WTC11 (cell line): ENCODE results near the gene UNC79. TPM values are rescaled to one million over a fixed set of nuclear protein-coding genes. Genes with fewer than 3 reads are reported as not detected.

Experiments used
- ATAC-seq: fragments of 200-7000 bp; cut with Tn5 transposase; 2 replicates; pipeline ENCODE4 v1.10.0; 2021; ENCODE audit warnings: mild to moderate bottlenecking, moderate library complexity
- CTCF ChIA-PET: fragments of 300-600 bp; sonication (Branson Sonifier 250); formaldehyde crosslinking; loops from one replicate; lab custom pipeline; 2021; ENCODE audit warnings: antibody characterized with exemption; lab: Charles Lee
- POLR2A ChIA-PET: fragments of 350-600 bp; sonication (Branson Sonifier 250); formaldehyde crosslinking; loops from one replicate; lab custom pipeline; 2021; ENCODE audit warnings: antibody characterized with exemption; lab: Charles Lee
- DNase-seq: peaks from one replicate; pipeline ENCODE4 v3.0.0; 2021; ENCODE audit warnings: low spot score
- H3K27ac Mint-ChIP-seq: 2 replicates; pipeline ENCODE4 v1.8.0; 2021; ENCODE audit warnings: mixed read lengths
- H3K27me3 Mint-ChIP-seq: 2 replicates; pipeline ENCODE4 v1.8.0; 2021; ENCODE audit warnings: low read depth, mild to moderate bottlenecking, moderate library complexity, mixed read lengths
- H3K36me3 Mint-ChIP-seq: 2 replicates; pipeline ENCODE4 v1.8.0; 2021; ENCODE audit warnings: mixed read lengths
- H3K4me1 Mint-ChIP-seq: 2 replicates; pipeline ENCODE4 v1.8.0; 2022; ENCODE audit warnings: mixed read lengths
- H3K4me3 Mint-ChIP-seq: 2 replicates; pipeline ENCODE4 v1.8.0; 2021; ENCODE audit warnings: mild to moderate bottlenecking, moderate library complexity, mixed read lengths
- H3K9me3 Mint-ChIP-seq: 2 replicates; pipeline ENCODE4 v1.8.0; 2021; ENCODE audit warnings: mixed read lengths
- ATF2 ChIP-seq: sonication (generic); formaldehyde crosslinking; IDR thresholded peaks from 2 replicates; pipeline ENCODE4 v1.8.1; 2022; ENCODE audit warnings: low read depth, missing genetic modification reagents, borderline replicate concordance
- CBFB ChIP-seq: sonication (generic); formaldehyde crosslinking; IDR thresholded peaks from 2 replicates; pipeline ENCODE4 v1.8.1; 2022; ENCODE audit warnings: mild to moderate bottlenecking, low read depth, missing genetic modification reagents
- CREB1 ChIP-seq: sonication (generic); formaldehyde crosslinking; IDR thresholded peaks from 2 replicates; pipeline ENCODE4 v1.8.0; 2023; ENCODE audit warnings: mild to moderate bottlenecking, missing genetic modification reagents
- ELF4 ChIP-seq: sonication (generic); formaldehyde crosslinking; IDR thresholded peaks from 2 replicates; pipeline ENCODE4 v1.8.1; 2022; ENCODE audit warnings: low read depth, mild to moderate bottlenecking, moderate library complexity, missing genetic modification reagents
- EMX1 ChIP-seq: fragments of 250-450 bp; sonication (Bioruptor Pico); IDR thresholded peaks from 2 replicates; pipeline ENCODE4 v1.8.0; 2021; ENCODE audit warnings: mild to moderate bottlenecking
- ETV6 ChIP-seq: sonication (generic); formaldehyde crosslinking; IDR thresholded peaks from 2 replicates; pipeline ENCODE4 v1.8.1; 2022; ENCODE audit warnings: mild to moderate bottlenecking, missing genetic modification reagents
- FOXK1 ChIP-seq: sonication (generic); formaldehyde crosslinking; IDR thresholded peaks from 2 replicates; pipeline ENCODE4 v1.8.0; 2022; ENCODE audit warnings: mild to moderate bottlenecking, moderate library complexity, missing genetic modification reagents
- GRHL2 ChIP-seq: fragments of 250-450 bp; sonication (Bioruptor Pico); IDR thresholded peaks from 2 replicates; pipeline ENCODE4 v1.8.0; 2022; ENCODE audit warnings: mild to moderate bottlenecking, moderate library complexity; ENCODE audit not compliant: insufficient replicate concordance, severe bottlenecking
- HMGA2 ChIP-seq: fragments of 250-450 bp; sonication (Bioruptor Pico); IDR thresholded peaks from 2 replicates; pipeline ENCODE4 v1.4.0; 2021; ENCODE audit warnings: mild to moderate bottlenecking, moderate library complexity
- MLX ChIP-seq: sonication (generic); formaldehyde crosslinking; IDR thresholded peaks from 2 replicates; pipeline ENCODE4 v1.8.1; 2023; ENCODE audit warnings: mild to moderate bottlenecking, missing genetic modification reagents, moderate library complexity
- NFE2L1 ChIP-seq: sonication (generic); formaldehyde crosslinking; IDR thresholded peaks from 2 replicates; pipeline ENCODE4 v1.8.1; 2023; ENCODE audit warnings: missing genetic modification reagents
- NR1H2 ChIP-seq: sonication (generic); formaldehyde crosslinking; IDR thresholded peaks from 2 replicates; pipeline ENCODE4 v1.9.0; 2021; ENCODE audit warnings: mild to moderate bottlenecking, moderate library complexity, missing genetic modification reagents
- NR2C2 ChIP-seq: sonication (generic); formaldehyde crosslinking; IDR thresholded peaks from 2 replicates; pipeline ENCODE4 v1.8.0; 2022; ENCODE audit warnings: mild to moderate bottlenecking, missing genetic modification reagents
- SMAD3 ChIP-seq: sonication (generic); formaldehyde crosslinking; IDR thresholded peaks from 2 replicates; pipeline ENCODE4 v1.8.0; 2022; ENCODE audit warnings: missing genetic modification reagents, mild to moderate bottlenecking, borderline replicate concordance
- ZNF138 ChIP-seq: sonication (generic); formaldehyde crosslinking; conservative IDR thresholded peaks from 2 replicates; pipeline ENCODE4 v1.8.1; 2022; ENCODE audit warnings: mild to moderate bottlenecking, moderate library complexity, missing genetic modification reagents
- ZNF219 ChIP-seq: sonication (generic); formaldehyde crosslinking; IDR thresholded peaks from 2 replicates; pipeline ENCODE4 v1.8.0; 2023; ENCODE audit warnings: missing genetic modification reagents, mild to moderate bottlenecking, borderline replicate concordance
- ZNF416 ChIP-seq: fragments of 250-450 bp; sonication (Bioruptor Pico); IDR thresholded peaks from 2 replicates; pipeline ENCODE4 v1.9.0; 2021; ENCODE audit warnings: mild to moderate bottlenecking, inconsistent platforms
- total RNA-seq: library from RNA; stranded (reverse); gene quantifications from 3 replicates; pipeline ENCODE4 v1.2.3, GENCODE V29; 2021
- TF ChIP-seq, protein P1 (sequence below): fragments of 250-450 bp; sonication (Bioruptor Pico); IDR thresholded peaks from 2 replicates; pipeline ENCODE4 v1.9.0; 2021; ENCODE audit warnings: mild to moderate bottlenecking
- TF ChIP-seq, protein P2 (sequence below): sonication (generic); formaldehyde crosslinking; conservative IDR thresholded peaks from 2 replicates; pipeline ENCODE4 v1.8.1; 2023; ENCODE audit warnings: mild to moderate bottlenecking, low read depth, missing genetic modification reagents, moderate library complexity
- TF ChIP-seq, protein P3 (sequence below): fragments of 250-450 bp; sonication (Bioruptor Pico); IDR thresholded peaks from 2 replicates; pipeline ENCODE4 v1.8.0; 2021; ENCODE audit warnings: mild to moderate bottlenecking
- TF ChIP-seq, protein P4 (sequence below): sonication (generic); formaldehyde crosslinking; IDR thresholded peaks from 2 replicates; pipeline ENCODE4 v1.8.0; 2022; ENCODE audit warnings: mild to moderate bottlenecking, missing genetic modification reagents
- TF ChIP-seq, protein P5 (sequence below): fragments of 200-600 bp; IDR thresholded peaks from 2 replicates; pipeline ENCODE4 v1.8.0; 2022; ENCODE audit warnings: antibody characterized with exemption

The UNC79 gene
- total RNA-seq, 1 experiment from 2014 or later = 2.1 TPM

- H3K9me3 Mint-ChIP-seq = peaks cover 5% of the 10 kb centered on the region; the same call in 1 of the 2 replicates
- CTCF ChIA-PET = interaction anchor here (0.8 to 1.8 kb wide), 2 partner anchors 8 to 18 kb away, joined by 3 to 5 read pairs; no protein-coding TSS in a partner anchor
- H3K4me3 Mint-ChIP-seq = no peak overlapping the region
- ATAC-seq = no peak
- no peak for DNase-seq
- POLR2A ChIA-PET = no interaction called here
- TF ChIP-seq ELF4 (no peak), CBFB (CRISPR knock-in tag) (no peak), CREB1 (no peak), NR1H2 (CRISPR knock-in tag) (no peak), MLX (CRISPR knock-in tag) (no peak), EMX1 (CRISPR knock-in tag) (no peak), FOXK1 (CRISPR knock-in tag) (no peak), GRHL2 (CRISPR knock-in tag) (no peak), HMGA2 (CRISPR knock-in tag) (no peak), ZNF219 (CRISPR knock-in tag) (no peak), ZNF138 (CRISPR knock-in tag) (no peak), SMAD3 (CRISPR knock-in tag) (no peak), NFE2L1 (CRISPR knock-in tag) (no peak), ZNF416 (CRISPR knock-in tag) (no peak)
- TF ChIP-seq, protein P1, sequence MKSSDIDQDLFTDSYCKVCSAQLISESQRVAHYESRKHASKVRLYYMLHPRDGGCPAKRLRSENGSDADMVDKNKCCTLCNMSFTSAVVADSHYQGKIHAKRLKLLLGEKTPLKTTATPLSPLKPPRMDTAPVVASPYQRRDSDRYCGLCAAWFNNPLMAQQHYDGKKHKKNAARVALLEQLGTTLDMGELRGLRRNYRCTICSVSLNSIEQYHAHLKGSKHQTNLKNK (CRISPR knock-in tag) = no peak
- TF ChIP-seq, protein P2, sequence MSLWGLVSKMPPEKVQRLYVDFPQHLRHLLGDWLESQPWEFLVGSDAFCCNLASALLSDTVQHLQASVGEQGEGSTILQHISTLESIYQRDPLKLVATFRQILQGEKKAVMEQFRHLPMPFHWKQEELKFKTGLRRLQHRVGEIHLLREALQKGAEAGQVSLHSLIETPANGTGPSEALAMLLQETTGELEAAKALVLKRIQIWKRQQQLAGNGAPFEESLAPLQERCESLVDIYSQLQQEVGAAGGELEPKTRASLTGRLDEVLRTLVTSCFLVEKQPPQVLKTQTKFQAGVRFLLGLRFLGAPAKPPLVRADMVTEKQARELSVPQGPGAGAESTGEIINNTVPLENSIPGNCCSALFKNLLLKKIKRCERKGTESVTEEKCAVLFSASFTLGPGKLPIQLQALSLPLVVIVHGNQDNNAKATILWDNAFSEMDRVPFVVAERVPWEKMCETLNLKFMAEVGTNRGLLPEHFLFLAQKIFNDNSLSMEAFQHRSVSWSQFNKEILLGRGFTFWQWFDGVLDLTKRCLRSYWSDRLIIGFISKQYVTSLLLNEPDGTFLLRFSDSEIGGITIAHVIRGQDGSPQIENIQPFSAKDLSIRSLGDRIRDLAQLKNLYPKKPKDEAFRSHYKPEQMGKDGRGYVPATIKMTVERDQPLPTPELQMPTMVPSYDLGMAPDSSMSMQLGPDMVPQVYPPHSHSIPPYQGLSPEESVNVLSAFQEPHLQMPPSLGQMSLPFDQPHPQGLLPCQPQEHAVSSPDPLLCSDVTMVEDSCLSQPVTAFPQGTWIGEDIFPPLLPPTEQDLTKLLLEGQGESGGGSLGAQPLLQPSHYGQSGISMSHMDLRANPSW (CRISPR knock-in tag) = no peak
- TF ChIP-seq, protein P3, sequence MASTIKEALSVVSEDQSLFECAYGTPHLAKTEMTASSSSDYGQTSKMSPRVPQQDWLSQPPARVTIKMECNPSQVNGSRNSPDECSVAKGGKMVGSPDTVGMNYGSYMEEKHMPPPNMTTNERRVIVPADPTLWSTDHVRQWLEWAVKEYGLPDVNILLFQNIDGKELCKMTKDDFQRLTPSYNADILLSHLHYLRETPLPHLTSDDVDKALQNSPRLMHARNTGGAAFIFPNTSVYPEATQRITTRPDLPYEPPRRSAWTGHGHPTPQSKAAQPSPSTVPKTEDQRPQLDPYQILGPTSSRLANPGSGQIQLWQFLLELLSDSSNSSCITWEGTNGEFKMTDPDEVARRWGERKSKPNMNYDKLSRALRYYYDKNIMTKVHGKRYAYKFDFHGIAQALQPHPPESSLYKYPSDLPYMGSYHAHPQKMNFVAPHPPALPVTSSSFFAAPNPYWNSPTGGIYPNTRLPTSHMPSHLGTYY (CRISPR knock-in tag) = no peak
- TF ChIP-seq, protein P4, sequence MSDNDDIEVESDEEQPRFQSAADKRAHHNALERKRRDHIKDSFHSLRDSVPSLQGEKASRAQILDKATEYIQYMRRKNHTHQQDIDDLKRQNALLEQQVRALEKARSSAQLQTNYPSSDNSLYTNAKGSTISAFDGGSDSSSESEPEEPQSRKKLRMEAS (CRISPR knock-in tag) = no peak
- H3K27ac Mint-ChIP-seq = no peak overlapping the region
- no peaks in the 10 kb centered on the region for H3K36me3 Mint-ChIP-seq
- H3K4me1 Mint-ChIP-seq = peaks cover 3% of the 10 kb centered on the region
- no peaks in the 10 kb centered on the region for H3K27me3 Mint-ChIP-seq
Observed at GRCh38 chr14:93733231-93733630, 302.5 kb downstream of the UNC79 start.

- Mint-ChIP-seq H3K27me3 (no peaks in the 10 kb centered on the region), H3K9me3 (peaks cover 5% of the 10 kb centered on the region; the same call in 1 of the 2 replicates), H3K36me3 (no peaks in the 10 kb centered on the region), H3K4me3 (no peak overlapping the region), H3K27ac (no peak overlapping the region), H3K4me1 (peaks cover 3% of the 10 kb centered on the region)
- CTCF ChIA-PET = interaction anchor here (0.8 to 1.9 kb wide), 3 partner anchors 9 to 79 kb away, joined by 3 to 6 read pairs (median 5); no protein-coding TSS in a partner anchor
- POLR2A ChIA-PET = no interaction called here
- DNase-seq = no peak
- ATAC-seq = no peak
- TF ChIP-seq, protein P5, sequence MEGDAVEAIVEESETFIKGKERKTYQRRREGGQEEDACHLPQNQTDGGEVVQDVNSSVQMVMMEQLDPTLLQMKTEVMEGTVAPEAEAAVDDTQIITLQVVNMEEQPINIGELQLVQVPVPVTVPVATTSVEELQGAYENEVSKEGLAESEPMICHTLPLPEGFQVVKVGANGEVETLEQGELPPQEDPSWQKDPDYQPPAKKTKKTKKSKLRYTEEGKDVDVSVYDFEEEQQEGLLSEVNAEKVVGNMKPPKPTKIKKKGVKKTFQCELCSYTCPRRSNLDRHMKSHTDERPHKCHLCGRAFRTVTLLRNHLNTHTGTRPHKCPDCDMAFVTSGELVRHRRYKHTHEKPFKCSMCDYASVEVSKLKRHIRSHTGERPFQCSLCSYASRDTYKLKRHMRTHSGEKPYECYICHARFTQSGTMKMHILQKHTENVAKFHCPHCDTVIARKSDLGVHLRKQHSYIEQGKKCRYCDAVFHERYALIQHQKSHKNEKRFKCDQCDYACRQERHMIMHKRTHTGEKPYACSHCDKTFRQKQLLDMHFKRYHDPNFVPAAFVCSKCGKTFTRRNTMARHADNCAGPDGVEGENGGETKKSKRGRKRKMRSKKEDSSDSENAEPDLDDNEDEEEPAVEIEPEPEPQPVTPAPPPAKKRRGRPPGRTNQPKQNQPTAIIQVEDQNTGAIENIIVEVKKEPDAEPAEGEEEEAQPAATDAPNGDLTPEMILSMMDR = no peak
- TF ChIP-seq ETV6 (CRISPR knock-in tag) (no peak), NR2C2 (CRISPR knock-in tag) (no peak), ATF2 (CRISPR knock-in tag) (no peak), HMGA2 (CRISPR knock-in tag) (no peak), ZNF219 (CRISPR knock-in tag) (no peak)
Observed at GRCh38 chr14:93733631-93734030, 302.9 kb downstream of the UNC79 start.
